ENCODE measurements around the gene HTT.

HTT gene

DNA sequence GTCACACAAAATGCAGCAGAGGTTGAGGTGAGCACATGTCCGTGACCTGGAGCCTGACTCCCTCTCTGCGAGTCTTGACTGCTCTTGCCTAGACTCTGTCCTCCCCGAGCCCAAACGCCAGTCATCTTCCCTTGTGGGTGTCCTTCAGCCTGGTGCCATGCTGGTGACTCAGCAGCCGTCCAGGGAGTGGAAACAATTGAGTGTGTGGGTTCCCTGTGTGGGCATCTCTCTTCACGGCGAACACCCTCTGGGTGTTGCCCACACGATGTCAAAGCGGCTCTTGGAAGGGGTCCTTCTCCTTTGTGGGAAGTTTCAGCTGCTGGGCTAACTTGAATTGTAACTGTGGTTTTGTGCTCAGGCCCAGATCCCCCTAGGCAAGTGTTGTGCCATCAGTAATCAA is 157.0 kb downstream of the HTT start:
- no peak overlapping the region for H3K9ac ChIP-seq (ENCODE audit: low read depth, low read length)
- H3K36me3 ChIP-seq (ENCODE audit: control insufficient read depth, insufficient read depth, low read length), result peaks cover 81% of the 10 kb centered on the region
- no peaks in the 10 kb centered on the region for H3K9me3 ChIP-seq (ENCODE audit: control insufficient read depth, insufficient read depth, low read length)
- H3K4me1 ChIP-seq (ENCODE audit: control insufficient read depth, insufficient read depth, low read length), result no peaks in the 10 kb centered on the region
- no peaks in the 10 kb centered on the region for H3K27me3 ChIP-seq (ENCODE audit: control insufficient read depth, insufficient read depth, low read length)
- H3K4me3 ChIP-seq (ENCODE audit: low read depth, low read length), result no peak overlapping the region

DNA sequence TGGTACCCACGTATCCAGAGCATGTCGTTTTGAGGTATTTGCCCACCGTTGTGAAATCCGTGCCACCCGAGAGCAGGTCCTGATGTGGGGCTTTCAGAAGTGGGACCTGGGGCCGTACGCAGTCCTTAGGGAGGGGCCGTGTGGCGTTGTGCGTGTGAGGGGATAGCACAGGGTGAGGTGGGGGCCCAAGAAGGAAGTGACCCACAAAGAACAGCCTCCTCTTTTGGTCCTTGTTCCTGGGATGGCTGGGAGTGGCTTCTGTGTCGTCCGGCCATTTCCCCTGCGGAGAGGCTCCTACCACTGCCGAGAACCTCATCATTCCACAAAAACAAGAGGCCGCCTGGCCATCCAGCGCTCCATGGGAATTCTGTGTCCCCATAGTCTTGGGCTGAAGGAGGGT is 157.5 kb downstream of the HTT start:
- Histone ChIP-seq H3K9ac (ENCODE audit: low read depth, low read length) (no peak overlapping the region), H3K4me1 (ENCODE audit: control insufficient read depth, insufficient read depth, low read length) (no peaks in the 10 kb centered on the region), H3K27me3 (ENCODE audit: control insufficient read depth, insufficient read depth, low read length) (no peaks in the 10 kb centered on the region), H3K9me3 (ENCODE audit: control insufficient read depth, insufficient read depth, low read length) (no peaks in the 10 kb centered on the region), H3K4me3 (ENCODE audit: low read depth, low read length) (no peak overlapping the region), H3K36me3 (ENCODE audit: control insufficient read depth, insufficient read depth, low read length) (peaks cover 78% of the 10 kb centered on the region)

DNA sequence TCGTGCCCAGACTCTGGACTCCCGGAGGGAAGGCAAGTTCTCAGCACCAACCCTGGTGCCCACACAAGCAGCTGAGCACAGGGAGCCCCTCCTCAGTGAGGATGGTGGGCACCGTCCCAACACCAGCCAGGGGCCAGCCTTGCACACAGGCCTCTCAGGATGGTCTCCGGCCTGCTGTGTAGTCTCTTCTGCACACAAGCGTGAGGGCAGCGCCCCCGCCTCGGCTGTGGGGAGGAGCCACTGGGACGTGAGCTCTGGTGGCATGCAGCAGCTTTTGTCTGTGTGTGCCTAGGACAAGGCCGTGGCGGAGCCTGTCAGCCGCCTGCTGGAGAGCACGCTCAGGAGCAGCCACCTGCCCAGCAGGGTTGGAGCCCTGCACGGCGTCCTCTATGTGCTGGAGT is 158.4 kb downstream of the HTT start:
- Histone ChIP-seq H3K9ac (ENCODE audit: low read depth, low read length) (no peak overlapping the region), H3K4me3 (ENCODE audit: low read depth, low read length) (no peak overlapping the region), H3K27me3 (ENCODE audit: control insufficient read depth, insufficient read depth, low read length) (no peaks in the 10 kb centered on the region), H3K4me1 (ENCODE audit: control insufficient read depth, insufficient read depth, low read length) (peaks cover 5% of the 10 kb centered on the region), H3K9me3 (ENCODE audit: control insufficient read depth, insufficient read depth, low read length) (no peaks in the 10 kb centered on the region), H3K36me3 (ENCODE audit: control insufficient read depth, insufficient read depth, low read length) (peaks cover 78% of the 10 kb centered on the region)

- H3K9me3 ChIP-seq (ENCODE audit: control insufficient read depth, insufficient read depth, low read length), result no peaks in the 10 kb centered on the region
- peaks cover 7% of the 10 kb centered on the region for H3K4me1 ChIP-seq (ENCODE audit: control insufficient read depth, insufficient read depth, low read length)
- H3K9ac ChIP-seq (ENCODE audit: low read depth, low read length), result no peak overlapping the region
- no peaks in the 10 kb centered on the region for H3K27me3 ChIP-seq (ENCODE audit: control insufficient read depth, insufficient read depth, low read length)
- no peak overlapping the region for H3K4me3 ChIP-seq (ENCODE audit: low read depth, low read length)
- peaks cover 71% of the 10 kb centered on the region for H3K36me3 ChIP-seq (ENCODE audit: control insufficient read depth, insufficient read depth, low read length)
Measured at GRCh38 chr4:3233391-3234071, 159.1 kb downstream of the HTT start.

DNA sequence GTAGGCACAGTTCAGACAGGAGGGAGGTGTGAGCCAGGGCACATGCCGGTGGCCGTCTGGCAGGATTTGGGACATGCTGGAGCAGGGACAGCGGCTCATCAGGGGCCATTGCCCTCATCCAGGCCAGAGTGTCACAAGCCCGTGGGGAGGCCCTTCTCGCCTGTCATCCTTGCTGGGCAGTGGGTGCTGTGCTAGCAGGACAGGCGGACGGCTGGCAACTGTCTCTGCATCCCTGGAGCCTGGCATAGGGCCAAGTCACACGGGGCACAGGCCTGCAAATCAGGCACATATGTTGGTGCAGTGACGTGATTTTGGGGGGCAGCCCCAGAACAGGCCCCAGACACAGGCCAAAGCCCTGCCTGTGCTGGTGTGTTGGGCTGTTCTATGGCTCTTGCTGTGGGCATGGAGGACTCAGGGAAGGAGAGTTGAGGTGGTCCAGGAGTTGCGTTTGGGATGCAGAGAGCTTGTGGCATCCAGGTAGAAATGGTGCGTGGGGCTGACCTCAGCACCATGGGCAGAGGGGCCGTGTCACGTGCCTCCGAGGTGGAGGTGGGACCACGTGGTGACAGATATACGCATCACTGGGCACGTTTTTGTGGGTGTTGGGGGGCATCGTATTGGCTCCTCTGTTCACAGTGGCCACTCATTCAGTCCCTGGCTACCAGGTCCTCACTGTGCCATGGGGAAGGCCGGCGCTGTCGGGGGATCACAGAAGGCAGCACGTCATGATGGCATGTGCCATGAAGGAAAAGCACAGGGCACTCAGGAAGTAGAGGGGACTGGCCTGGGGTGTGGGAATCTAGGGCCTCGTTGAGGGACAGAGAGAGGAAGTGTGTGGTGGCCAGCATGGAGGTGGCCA is 159.9 kb downstream of the HTT start:
- no peak overlapping the region for H3K4me3 ChIP-seq (ENCODE audit: low read depth, low read length)
- H3K9me3 ChIP-seq (ENCODE audit: control insufficient read depth, insufficient read depth, low read length), result no peaks in the 10 kb centered on the region
- no peak overlapping the region for H3K9ac ChIP-seq (ENCODE audit: low read depth, low read length)
- peaks cover 70% of the 10 kb centered on the region for H3K36me3 ChIP-seq (ENCODE audit: control insufficient read depth, insufficient read depth, low read length)
- peaks cover 7% of the 10 kb centered on the region for H3K4me1 ChIP-seq (ENCODE audit: control insufficient read depth, insufficient read depth, low read length)
- no peaks in the 10 kb centered on the region for H3K27me3 ChIP-seq (ENCODE audit: control insufficient read depth, insufficient read depth, low read length)

GRCh38 chr4:3235030-3235345 is 160.5 kb downstream of the HTT start:
- Histone ChIP-seq H3K36me3 (ENCODE audit: control insufficient read depth, insufficient read depth, low read length) (peaks cover 69% of the 10 kb centered on the region), H3K9me3 (ENCODE audit: control insufficient read depth, insufficient read depth, low read length) (no peaks in the 10 kb centered on the region), H3K4me3 (ENCODE audit: low read depth, low read length) (no peak overlapping the region), H3K27me3 (ENCODE audit: control insufficient read depth, insufficient read depth, low read length) (no peaks in the 10 kb centered on the region), H3K9ac (ENCODE audit: low read depth, low read length) (no peak overlapping the region), H3K4me1 (ENCODE audit: control insufficient read depth, insufficient read depth, low read length) (peaks cover 7% of the 10 kb centered on the region)

DNA sequence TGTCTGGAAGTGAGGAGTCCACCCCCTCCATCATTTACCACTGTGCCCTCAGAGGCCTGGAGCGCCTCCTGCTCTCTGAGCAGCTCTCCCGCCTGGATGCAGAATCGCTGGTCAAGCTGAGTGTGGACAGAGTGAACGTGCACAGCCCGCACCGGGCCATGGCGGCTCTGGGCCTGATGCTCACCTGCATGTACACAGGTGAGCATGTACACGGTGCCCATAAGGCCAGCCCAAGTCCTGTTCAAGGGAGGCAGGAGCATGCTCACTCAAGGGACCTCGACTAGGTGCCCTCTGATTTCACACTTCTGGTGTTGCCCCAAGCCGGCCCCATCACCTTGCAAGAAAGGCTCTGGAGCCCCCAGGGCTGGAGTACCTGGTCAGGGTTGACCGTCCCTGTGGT is 161.1 kb downstream of the HTT start:
- H3K4me1 ChIP-seq (ENCODE audit: control insufficient read depth, insufficient read depth, low read length), result peaks cover 7% of the 10 kb centered on the region
- H3K4me3 ChIP-seq (ENCODE audit: low read depth, low read length), result no peak overlapping the region
- H3K27me3 ChIP-seq (ENCODE audit: control insufficient read depth, insufficient read depth, low read length), result no peaks in the 10 kb centered on the region
- no peak overlapping the region for H3K9ac ChIP-seq (ENCODE audit: low read depth, low read length)
- H3K9me3 ChIP-seq (ENCODE audit: control insufficient read depth, insufficient read depth, low read length), result no peaks in the 10 kb centered on the region
- H3K36me3 ChIP-seq (ENCODE audit: control insufficient read depth, insufficient read depth, low read length), result peaks cover 70% of the 10 kb centered on the region

- Histone ChIP-seq H3K4me3 (ENCODE audit: low read depth, low read length) (no peak overlapping the region), H3K9me3 (ENCODE audit: control insufficient read depth, insufficient read depth, low read length) (no peaks in the 10 kb centered on the region), H3K4me1 (ENCODE audit: control insufficient read depth, insufficient read depth, low read length) (peaks cover 7% of the 10 kb centered on the region), H3K9ac (ENCODE audit: low read depth, low read length) (no peak overlapping the region), H3K36me3 (ENCODE audit: control insufficient read depth, insufficient read depth, low read length) (peaks cover 70% of the 10 kb centered on the region), H3K27me3 (ENCODE audit: control insufficient read depth, insufficient read depth, low read length) (no peaks in the 10 kb centered on the region)
Measured at GRCh38 chr4:3236326-3236878, 161.9 kb downstream of the HTT start.

GRCh38 chr4:3237266-3237665 is 162.8 kb downstream of the HTT start:
- Histone ChIP-seq H3K9ac (ENCODE audit: low read depth, low read length) (no peak overlapping the region), H3K4me1 (ENCODE audit: control insufficient read depth, insufficient read depth, low read length) (peaks cover 7% of the 10 kb centered on the region), H3K36me3 (ENCODE audit: control insufficient read depth, insufficient read depth, low read length) (peaks cover 66% of the 10 kb centered on the region), H3K4me3 (ENCODE audit: low read depth, low read length) (no peak overlapping the region), H3K9me3 (ENCODE audit: control insufficient read depth, insufficient read depth, low read length) (no peaks in the 10 kb centered on the region), H3K27me3 (ENCODE audit: control insufficient read depth, insufficient read depth, low read length) (no peaks in the 10 kb centered on the region)

- no peak overlapping the region for H3K9ac ChIP-seq (ENCODE audit: low read depth, low read length)
- peaks cover 7% of the 10 kb centered on the region for H3K4me1 ChIP-seq (ENCODE audit: control insufficient read depth, insufficient read depth, low read length)
- H3K9me3 ChIP-seq (ENCODE audit: control insufficient read depth, insufficient read depth, low read length), result no peaks in the 10 kb centered on the region
- no peaks in the 10 kb centered on the region for H3K27me3 ChIP-seq (ENCODE audit: control insufficient read depth, insufficient read depth, low read length)
- no peak overlapping the region for H3K4me3 ChIP-seq (ENCODE audit: low read depth, low read length)
- peaks cover 62% of the 10 kb centered on the region for H3K36me3 ChIP-seq (ENCODE audit: control insufficient read depth, insufficient read depth, low read length)
Measured at GRCh38 chr4:3237712-3238560, 163.5 kb downstream of the HTT start.

DNA sequence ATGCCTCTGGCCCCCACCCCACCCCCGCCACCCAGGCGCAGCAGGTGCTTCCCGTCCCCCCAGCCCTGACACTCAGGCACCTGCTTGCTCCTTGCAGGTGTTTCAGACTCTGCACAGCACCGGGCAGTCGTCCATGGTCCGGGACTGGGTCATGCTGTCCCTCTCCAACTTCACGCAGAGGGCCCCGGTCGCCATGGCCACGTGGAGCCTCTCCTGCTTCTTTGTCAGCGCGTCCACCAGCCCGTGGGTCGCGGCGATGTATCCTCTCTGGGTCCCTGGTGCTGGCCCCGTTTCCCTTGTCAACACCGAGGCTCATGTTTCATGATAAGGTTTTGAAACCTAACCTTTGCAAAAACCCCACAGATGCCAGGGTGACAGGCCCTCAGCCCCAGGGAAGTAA is 164.2 kb downstream of the HTT start:
- peaks cover 58% of the 10 kb centered on the region for H3K36me3 ChIP-seq (ENCODE audit: control insufficient read depth, insufficient read depth, low read length)
- no peak overlapping the region for H3K4me3 ChIP-seq (ENCODE audit: low read depth, low read length)
- no peaks in the 10 kb centered on the region for H3K9me3 ChIP-seq (ENCODE audit: control insufficient read depth, insufficient read depth, low read length)
- no peak overlapping the region for H3K9ac ChIP-seq (ENCODE audit: low read depth, low read length)
- H3K4me1 ChIP-seq (ENCODE audit: control insufficient read depth, insufficient read depth, low read length), result peaks cover 7% of the 10 kb centered on the region
- no peaks in the 10 kb centered on the region for H3K27me3 ChIP-seq (ENCODE audit: control insufficient read depth, insufficient read depth, low read length)
